ENCODE measurements around the gene MRNIP.

The MRNIP gene

DNA sequence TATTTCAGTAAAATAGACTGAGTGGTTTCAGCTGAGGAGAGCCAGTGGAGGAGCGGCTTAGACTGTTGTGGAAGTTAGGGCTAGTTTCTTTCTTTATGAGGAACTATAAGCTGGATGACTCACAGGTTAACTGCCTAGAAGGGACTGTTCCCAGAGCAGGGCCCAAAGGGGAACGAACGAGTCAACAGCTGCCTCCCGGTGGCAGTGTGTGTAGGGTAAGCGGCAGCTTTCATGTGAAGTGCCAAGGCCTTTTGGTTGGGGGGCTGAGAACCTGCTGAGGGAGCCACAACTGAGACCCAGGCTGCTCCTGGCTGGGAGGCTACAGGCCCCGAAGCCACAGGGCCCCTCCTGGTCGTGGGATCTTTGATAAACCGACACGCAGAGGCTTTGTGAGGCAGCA, 30.9 kb downstream of the MRNIP start:
- Histone ChIP-seq H2AFZ (no peak overlapping the region), H3K4me3 (ENCODE audit: low read depth, low read length) (no peak overlapping the region), H3K9me3 (ENCODE audit: control insufficient read depth, low read length) (no peaks in the 10 kb centered on the region), H3K36me3 (ENCODE audit: control insufficient read depth, insufficient read depth, low read length) (no peaks in the 10 kb centered on the region), H3K9ac (no peak overlapping the region), H3K27me3 (ENCODE audit: control insufficient read depth, insufficient read depth, low read length) (no peaks in the 10 kb centered on the region), H3K4me1 (peaks cover 4% of the 10 kb centered on the region), H3K4me2 (ENCODE audit: low read length) (no peak overlapping the region), H3K27ac (no peak overlapping the region), H3K79me2 (peaks cover 33% of the 10 kb centered on the region)
- TF ChIP-seq, protein P1, sequence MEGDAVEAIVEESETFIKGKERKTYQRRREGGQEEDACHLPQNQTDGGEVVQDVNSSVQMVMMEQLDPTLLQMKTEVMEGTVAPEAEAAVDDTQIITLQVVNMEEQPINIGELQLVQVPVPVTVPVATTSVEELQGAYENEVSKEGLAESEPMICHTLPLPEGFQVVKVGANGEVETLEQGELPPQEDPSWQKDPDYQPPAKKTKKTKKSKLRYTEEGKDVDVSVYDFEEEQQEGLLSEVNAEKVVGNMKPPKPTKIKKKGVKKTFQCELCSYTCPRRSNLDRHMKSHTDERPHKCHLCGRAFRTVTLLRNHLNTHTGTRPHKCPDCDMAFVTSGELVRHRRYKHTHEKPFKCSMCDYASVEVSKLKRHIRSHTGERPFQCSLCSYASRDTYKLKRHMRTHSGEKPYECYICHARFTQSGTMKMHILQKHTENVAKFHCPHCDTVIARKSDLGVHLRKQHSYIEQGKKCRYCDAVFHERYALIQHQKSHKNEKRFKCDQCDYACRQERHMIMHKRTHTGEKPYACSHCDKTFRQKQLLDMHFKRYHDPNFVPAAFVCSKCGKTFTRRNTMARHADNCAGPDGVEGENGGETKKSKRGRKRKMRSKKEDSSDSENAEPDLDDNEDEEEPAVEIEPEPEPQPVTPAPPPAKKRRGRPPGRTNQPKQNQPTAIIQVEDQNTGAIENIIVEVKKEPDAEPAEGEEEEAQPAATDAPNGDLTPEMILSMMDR (IDR thresholded peaks at IDR 0.05) = no peak

- TF ChIP-seq, protein P1 (IDR thresholded peaks at IDR 0.05) = no peak
Measured at GRCh38 chr5:179825655-179826182, 32.9 kb downstream of the MRNIP start.

DNA sequence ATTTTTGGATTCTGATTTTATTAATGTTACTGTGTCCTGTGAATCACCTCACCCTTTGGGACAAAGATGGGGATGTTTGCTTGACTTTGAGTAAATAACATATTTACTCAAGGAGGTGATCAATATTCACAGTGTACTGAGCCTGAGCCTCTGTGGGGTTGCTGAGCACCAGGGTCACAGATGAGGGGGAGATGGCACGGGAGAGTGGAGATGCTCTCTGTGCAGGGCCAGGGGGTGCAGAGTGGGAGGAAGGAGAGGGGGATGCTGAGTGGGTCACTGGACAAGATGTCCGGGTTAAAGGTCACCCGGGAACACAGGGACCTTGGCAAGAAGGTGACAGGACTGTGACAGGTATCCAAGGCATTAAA, 33.9 kb downstream of the MRNIP start:
- H3K4me1 ChIP-seq = peaks cover 20% of the 10 kb centered on the region
- no peak overlapping the region for H3K4me3 ChIP-seq (ENCODE audit: low read depth, low read length)
- H3K36me3 ChIP-seq (ENCODE audit: control insufficient read depth, insufficient read depth, low read length) = no peaks in the 10 kb centered on the region

More at GRCh38 chr5:179825655-179826182, 32.9 kb downstream of the MRNIP start:
- no peak overlapping the region for H2AFZ ChIP-seq
- H3K79me2 ChIP-seq = peaks cover 34% of the 10 kb centered on the region
- no peaks in the 10 kb centered on the region for H3K36me3 ChIP-seq (ENCODE audit: control insufficient read depth, insufficient read depth, low read length)
- no peaks in the 10 kb centered on the region for H3K27me3 ChIP-seq (ENCODE audit: control insufficient read depth, insufficient read depth, low read length)
- H3K4me2 ChIP-seq (ENCODE audit: low read length) = no peak overlapping the region
- H3K4me1 ChIP-seq = peaks cover 13% of the 10 kb centered on the region
- no peak overlapping the region for H3K4me3 ChIP-seq (ENCODE audit: low read depth, low read length)
- H3K9me3 ChIP-seq (ENCODE audit: control insufficient read depth, low read length) = no peaks in the 10 kb centered on the region
- H3K9ac ChIP-seq = no peak overlapping the region
- H3K27ac ChIP-seq = no peak overlapping the region

DNA sequence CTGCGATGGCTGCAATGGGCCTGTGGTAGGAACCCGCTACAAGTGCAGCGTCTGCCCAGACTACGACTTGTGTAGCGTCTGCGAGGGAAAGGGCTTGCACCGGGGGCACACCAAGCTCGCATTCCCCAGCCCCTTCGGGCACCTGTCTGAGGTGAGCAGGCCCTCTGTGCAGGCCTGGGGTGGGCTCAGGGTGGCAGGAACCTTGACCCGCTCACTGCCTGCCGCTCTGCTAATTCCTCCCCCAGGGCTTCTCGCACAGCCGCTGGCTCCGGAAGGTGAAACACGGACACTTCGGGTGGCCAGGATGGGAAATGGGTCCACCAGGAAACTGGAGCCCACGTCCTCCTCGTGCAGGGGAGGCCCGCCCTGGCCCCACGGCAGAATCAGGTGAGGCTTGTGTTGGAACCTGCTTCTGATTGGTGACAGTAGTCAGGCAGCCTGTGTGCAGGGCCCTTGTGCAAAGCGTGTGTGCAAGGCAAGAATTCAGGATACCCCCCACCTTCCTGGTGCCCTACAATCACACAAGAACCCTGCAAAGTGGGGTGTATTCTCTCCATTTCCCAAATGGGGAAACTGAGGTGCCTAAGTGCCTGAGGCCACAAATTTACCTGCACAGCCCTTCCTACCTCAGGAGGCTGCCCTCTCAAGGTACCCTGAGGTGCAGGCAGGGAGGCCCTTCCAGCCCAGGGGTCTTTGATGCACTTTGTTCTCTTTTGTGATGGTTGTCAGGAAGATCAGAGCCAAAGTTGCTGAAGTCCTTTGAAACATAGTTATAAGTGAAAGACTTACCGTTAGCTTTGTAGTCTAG, 34.5 kb downstream of the MRNIP start:
- Histone ChIP-seq H3K4me1 (peaks cover 25% of the 10 kb centered on the region), H3K4me3 (ENCODE audit: low read depth, low read length) (no peak overlapping the region), H3K9me3 (ENCODE audit: control insufficient read depth, low read length) (no peaks in the 10 kb centered on the region), H3K79me2 (peaks cover 33% of the 10 kb centered on the region), H3K4me2 (ENCODE audit: low read length) (no peak overlapping the region), H3K36me3 (ENCODE audit: control insufficient read depth, insufficient read depth, low read length) (no peaks in the 10 kb centered on the region), H3K9ac (no peak overlapping the region), H3K27me3 (ENCODE audit: control insufficient read depth, insufficient read depth, low read length) (no peaks in the 10 kb centered on the region), H2AFZ (no peak overlapping the region), H3K27ac (no peak overlapping the region)
- TF ChIP-seq, protein P1 (IDR thresholded peaks at IDR 0.05) = no peak

More for the DNA sequence above, 33.9 kb downstream of the MRNIP start:
- no peak overlapping the region for H3K27ac ChIP-seq
- TF ChIP-seq, protein P1 (IDR thresholded peaks at IDR 0.05) = no peak
- H3K9ac ChIP-seq = no peak overlapping the region
- no peaks in the 10 kb centered on the region for H3K9me3 ChIP-seq (ENCODE audit: control insufficient read depth, low read length)
- no peaks in the 10 kb centered on the region for H3K27me3 ChIP-seq (ENCODE audit: control insufficient read depth, insufficient read depth, low read length)
- H2AFZ ChIP-seq = no peak overlapping the region
- no peak overlapping the region for H3K4me2 ChIP-seq (ENCODE audit: low read length)
- H3K79me2 ChIP-seq = peaks cover 34% of the 10 kb centered on the region

Measured in parathyroid adenoma (tissue), 2 donors.